ENCODE measurements around the gene PPP3CA.
"Not testable (repeated sequence)": the region's sequence is repeated elsewhere in the genome, so short reads cannot be mapped to it uniquely, and the experiment has no call there.

The PPP3CA gene

GRCh38 chr4:101037938-101038413 lies 309.4 kb downstream of the PPP3CA start:
- no peak for DNase-seq

GRCh38 chr4:101037249-101037648 lies 310.1 kb downstream of the PPP3CA start:
- DNase-seq: no peak

- no peak for DNase-seq
Measured at GRCh38 chr4:101035487-101035886, 311.8 kb downstream of the PPP3CA start.

GRCh38 chr4:101033986-101034385 lies 313.3 kb downstream of the PPP3CA start:
- DNase-seq: no peak

- no peak for DNase-seq
Measured at GRCh38 chr4:101032541-101032940, 314.8 kb downstream of the PPP3CA start.

- no peak for DNase-seq
Measured at GRCh38 chr4:101031971-101032370, 315.4 kb downstream of the PPP3CA start.

GRCh38 chr4:101028886-101029285 lies 318.4 kb downstream of the PPP3CA start:
- no peak for DNase-seq

- no peak for DNase-seq
Measured at GRCh38 chr4:101027721-101028120, 319.6 kb downstream of the PPP3CA start.

- DNase-seq: no peak
Measured at GRCh38 chr4:101025755-101026154, 321.6 kb downstream of the PPP3CA start.

GRCh38 chr4:101022151-101023024 lies 324.9 kb downstream of the PPP3CA start:
- no peak for DNase-seq

- DNase-seq: no peak
Measured at GRCh38 chr4:101020956-101021355, 326.4 kb downstream of the PPP3CA start.

- DNase-seq: no peak
Measured at GRCh38 chr4:101019941-101020401, 327.4 kb downstream of the PPP3CA start.

GRCh38 chr4:101019313-101019712 lies 328.0 kb downstream of the PPP3CA start:
- DNase-seq: no peak

- no peak for DNase-seq
Measured at GRCh38 chr4:101018836-101019235, 328.5 kb downstream of the PPP3CA start.

- DNase-seq: no peak
Measured at GRCh38 chr4:101014417-101014816, 332.9 kb downstream of the PPP3CA start.

- no peak for DNase-seq
Measured at GRCh38 chr4:101010987-101011386, 336.3 kb downstream of the PPP3CA start.

- no peak for DNase-seq
Measured at GRCh38 chr4:101009471-101009870, 337.9 kb downstream of the PPP3CA start.

- DNase-seq: no peak
Measured at GRCh38 chr4:101008503-101008902, 338.8 kb downstream of the PPP3CA start.

- no peak for DNase-seq
Measured at GRCh38 chr4:101005659-101006058, 341.7 kb downstream of the PPP3CA start.

- no peak for DNase-seq
Measured at GRCh38 chr4:101000496-101000895, 346.8 kb downstream of the PPP3CA start.

GRCh38 chr4:100995671-100996070 lies 351.7 kb downstream of the PPP3CA start:
- no peak for DNase-seq

GRCh38 chr4:100995002-100995401 lies 352.3 kb downstream of the PPP3CA start:
- DNase-seq: not testable (repeated sequence)

- DNase-seq: not testable (repeated sequence)
Measured at GRCh38 chr4:100991332-100992069, 355.8 kb downstream of the PPP3CA start.

GRCh38 chr4:100989401-100989800 lies 357.9 kb downstream of the PPP3CA start:
- DNase-seq: no peak
